Measurements from ENCODE around the gene PTDSS2. TPM values are rescaled to one million over a fixed set of nuclear protein-coding genes. Genes with fewer than 3 reads are reported as not detected.

Gene PTDSS2
- total RNA-seq, 1 donor from 2014 or later, result 47.3 TPM

DNA sequence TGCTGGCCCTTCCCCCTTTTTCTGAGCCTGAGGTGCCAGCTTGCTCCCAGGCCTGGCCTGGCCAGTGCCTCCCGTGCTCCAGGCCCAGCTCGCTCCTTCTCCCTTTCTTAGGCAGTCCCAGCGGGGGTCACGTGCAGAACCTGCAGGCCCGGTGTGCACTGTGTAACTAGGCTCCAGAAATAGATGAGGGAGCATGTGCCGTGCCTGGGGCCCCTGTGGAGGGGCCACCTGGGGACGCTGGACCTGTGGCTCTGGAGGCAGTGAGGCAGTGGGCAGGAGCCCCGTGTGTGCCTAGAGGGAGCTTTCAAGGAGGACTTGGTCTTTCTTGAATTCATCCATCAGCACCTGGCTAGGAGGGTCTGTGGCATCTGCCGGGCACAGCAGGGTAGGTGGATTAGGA lies 11.5 kb downstream of the PTDSS2 start:
- Mint-ChIP-seq H3K36me3 (ENCODE audit: low read depth, unreplicated experiment) (peaks cover 3% of the 10 kb centered on the region), H3K27me3 (ENCODE audit: low read depth, unreplicated experiment) (no peaks in the 10 kb centered on the region), H3K4me3 (ENCODE audit: unreplicated experiment) (no peak overlapping the region), H3K27ac (ENCODE audit: unreplicated experiment) (no peak overlapping the region), H3K4me1 (ENCODE audit: low read depth, unreplicated experiment) (peaks cover 3% of the 10 kb centered on the region), H3K9me3 (ENCODE audit: unreplicated experiment) (no peaks in the 10 kb centered on the region)
- Histone ChIP-seq H2AFZ (ENCODE audit: low read depth, low read length) (no peak overlapping the region), H3K4me2 (ENCODE audit: low read length) (no peak overlapping the region), H4K20me1 (ENCODE audit: insufficient read depth, low read length) (peaks cover 22% of the 10 kb centered on the region), H3K4me1 (ENCODE audit: insufficient read depth, low read length) (no peaks in the 10 kb centered on the region), H3K79me2 (ENCODE audit: insufficient read depth, low read length) (peaks cover 50% of the 10 kb centered on the region), H3K9me3 (ENCODE audit: insufficient read depth, low read depth, low read length) (no peaks in the 10 kb centered on the region), H3K27me3 (ENCODE audit: insufficient read depth, low read length) (no peaks in the 10 kb centered on the region), H3K4me3 (ENCODE audit: insufficient read depth, low read depth, low read length) (no peak overlapping the region), H3K9ac (ENCODE audit: low read length) (no peak overlapping the region), H3K27ac (ENCODE audit: low read depth, low read length) (no peak overlapping the region), H3K36me3 (ENCODE audit: insufficient read depth, low read length) (no peaks in the 10 kb centered on the region)
- DNase-seq (ENCODE audit: low read depth), result no peak
- FAIRE-seq, result no peak
- TF ChIP-seq EZH2 (IDR thresholded peaks at IDR 0.05; ENCODE audit: insufficient read depth, low read length), result no peak
- TF ChIP-seq, protein P1, sequence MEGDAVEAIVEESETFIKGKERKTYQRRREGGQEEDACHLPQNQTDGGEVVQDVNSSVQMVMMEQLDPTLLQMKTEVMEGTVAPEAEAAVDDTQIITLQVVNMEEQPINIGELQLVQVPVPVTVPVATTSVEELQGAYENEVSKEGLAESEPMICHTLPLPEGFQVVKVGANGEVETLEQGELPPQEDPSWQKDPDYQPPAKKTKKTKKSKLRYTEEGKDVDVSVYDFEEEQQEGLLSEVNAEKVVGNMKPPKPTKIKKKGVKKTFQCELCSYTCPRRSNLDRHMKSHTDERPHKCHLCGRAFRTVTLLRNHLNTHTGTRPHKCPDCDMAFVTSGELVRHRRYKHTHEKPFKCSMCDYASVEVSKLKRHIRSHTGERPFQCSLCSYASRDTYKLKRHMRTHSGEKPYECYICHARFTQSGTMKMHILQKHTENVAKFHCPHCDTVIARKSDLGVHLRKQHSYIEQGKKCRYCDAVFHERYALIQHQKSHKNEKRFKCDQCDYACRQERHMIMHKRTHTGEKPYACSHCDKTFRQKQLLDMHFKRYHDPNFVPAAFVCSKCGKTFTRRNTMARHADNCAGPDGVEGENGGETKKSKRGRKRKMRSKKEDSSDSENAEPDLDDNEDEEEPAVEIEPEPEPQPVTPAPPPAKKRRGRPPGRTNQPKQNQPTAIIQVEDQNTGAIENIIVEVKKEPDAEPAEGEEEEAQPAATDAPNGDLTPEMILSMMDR (IDR thresholded peaks at IDR 0.05; ENCODE audit: insufficient read depth, low read depth, low read length), result no peak

DNA sequence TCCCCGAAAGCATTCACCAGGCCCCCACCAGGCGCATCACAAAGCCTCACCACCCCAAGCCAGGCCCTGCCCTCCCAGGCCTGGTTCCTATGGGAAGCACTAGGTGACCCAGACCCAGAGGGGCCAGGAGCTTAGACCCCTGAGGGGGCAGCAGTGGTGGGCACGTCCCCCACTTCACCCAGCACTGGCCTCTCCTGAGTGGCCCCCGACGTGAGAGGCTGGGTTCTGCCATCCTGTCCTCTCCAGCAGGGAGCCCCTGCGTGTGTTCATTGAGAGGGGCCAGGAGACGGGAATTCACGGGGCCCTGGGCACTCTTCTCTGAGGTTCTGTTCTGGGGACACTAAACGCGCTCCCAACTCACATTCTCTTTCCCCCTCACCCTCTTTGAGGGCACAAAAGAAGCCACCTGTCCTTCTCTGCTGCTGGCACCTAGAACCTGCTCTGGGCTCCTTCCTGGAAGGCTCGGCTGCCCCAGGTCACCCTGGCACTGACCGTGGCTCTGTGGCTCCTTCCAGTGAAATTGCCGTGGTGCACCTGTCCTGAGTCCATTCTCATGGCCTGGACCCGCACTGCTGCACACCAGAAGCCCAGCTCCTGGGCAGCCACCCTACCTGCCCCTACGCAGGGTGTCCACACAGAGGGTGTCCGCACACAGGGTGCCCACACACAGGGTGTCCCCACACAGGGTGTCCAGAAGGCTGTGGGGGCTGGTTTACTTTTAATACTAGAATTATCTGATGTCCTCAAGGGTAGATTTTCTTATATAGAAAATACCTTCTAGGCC lies 12.2 kb downstream of the PTDSS2 start:
- no peak overlapping the region for H2AFZ ChIP-seq (ENCODE audit: low read depth, low read length)
- Mint-ChIP-seq H3K4me3 (ENCODE audit: unreplicated experiment) (no peak overlapping the region), H3K27me3 (ENCODE audit: low read depth, unreplicated experiment) (no peaks in the 10 kb centered on the region), H3K36me3 (ENCODE audit: low read depth, unreplicated experiment) (peaks cover 2% of the 10 kb centered on the region), H3K4me1 (ENCODE audit: low read depth, unreplicated experiment) (peaks cover 3% of the 10 kb centered on the region), H3K9me3 (ENCODE audit: unreplicated experiment) (no peaks in the 10 kb centered on the region), H3K27ac (ENCODE audit: unreplicated experiment) (no peak overlapping the region)
- H3K4me1 ChIP-seq (ENCODE audit: insufficient read depth, low read length), result no peaks in the 10 kb centered on the region
- DNase-seq (ENCODE audit: low read depth) (no peak), FAIRE-seq (no peak)
- H3K27me3 ChIP-seq (ENCODE audit: insufficient read depth, low read length), result no peaks in the 10 kb centered on the region
- no peak overlapping the region for H3K4me3 ChIP-seq (ENCODE audit: insufficient read depth, low read depth, low read length)
- TF ChIP-seq, protein P1 (IDR thresholded peaks at IDR 0.05; ENCODE audit: insufficient read depth, low read depth, low read length), result no peak
- no peak for TF ChIP-seq EZH2 (IDR thresholded peaks at IDR 0.05; ENCODE audit: insufficient read depth, low read length)
- no peak overlapping the region for H3K27ac ChIP-seq (ENCODE audit: low read depth, low read length)
- H3K4me2 ChIP-seq (ENCODE audit: low read length), result no peak overlapping the region
- H4K20me1 ChIP-seq (ENCODE audit: insufficient read depth, low read length), result peaks cover 16% of the 10 kb centered on the region
- H3K79me2 ChIP-seq (ENCODE audit: insufficient read depth, low read length), result peaks cover 43% of the 10 kb centered on the region
- no peaks in the 10 kb centered on the region for H3K36me3 ChIP-seq (ENCODE audit: insufficient read depth, low read length)
- no peak overlapping the region for H3K9ac ChIP-seq (ENCODE audit: low read length)
- no peaks in the 10 kb centered on the region for H3K9me3 ChIP-seq (ENCODE audit: insufficient read depth, low read depth, low read length)

DNA sequence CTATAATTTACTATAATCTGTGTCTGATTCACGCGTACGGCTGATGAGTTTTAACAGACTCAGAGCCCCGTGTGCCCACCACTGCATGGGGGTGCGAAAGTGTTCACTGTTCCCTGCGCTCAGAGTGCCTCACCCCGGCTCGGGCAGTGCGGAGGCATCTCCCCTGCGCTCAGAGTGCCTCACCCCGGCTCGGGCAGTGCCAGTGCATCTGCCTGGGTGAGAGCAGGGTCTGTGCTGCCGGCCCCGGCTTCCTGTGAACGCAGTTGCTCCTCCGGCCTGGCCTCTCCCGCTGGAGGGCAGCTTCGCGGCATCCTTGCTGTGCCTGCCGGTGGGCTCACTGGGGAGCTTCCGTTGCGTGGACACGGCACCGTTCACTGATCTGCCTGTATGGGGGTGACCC lies 14.2 kb downstream of the PTDSS2 start:
- no peaks in the 10 kb centered on the region for H3K27me3 Mint-ChIP-seq (ENCODE audit: low read depth, unreplicated experiment)
- peaks cover 27% of the 10 kb centered on the region for H3K79me2 ChIP-seq (ENCODE audit: insufficient read depth, low read length)
- H3K4me1 ChIP-seq (ENCODE audit: insufficient read depth, low read length), result no peaks in the 10 kb centered on the region
- no peaks in the 10 kb centered on the region for H3K9me3 Mint-ChIP-seq (ENCODE audit: unreplicated experiment)
- peaks cover 4% of the 10 kb centered on the region for H4K20me1 ChIP-seq (ENCODE audit: insufficient read depth, low read length)
- no peak overlapping the region for H3K4me2 ChIP-seq (ENCODE audit: low read length)
- DNase-seq (ENCODE audit: low read depth) (no peak), FAIRE-seq (no peak)
- H3K4me1 Mint-ChIP-seq (ENCODE audit: low read depth, unreplicated experiment), result peaks cover 9% of the 10 kb centered on the region
- H3K4me3 ChIP-seq (ENCODE audit: insufficient read depth, low read depth, low read length), result no peak overlapping the region
- no peaks in the 10 kb centered on the region for H3K36me3 ChIP-seq (ENCODE audit: insufficient read depth, low read length)
- no peak overlapping the region for H3K9ac ChIP-seq (ENCODE audit: low read length)
- no peak overlapping the region for H3K4me3 Mint-ChIP-seq (ENCODE audit: unreplicated experiment)
- H2AFZ ChIP-seq (ENCODE audit: low read depth, low read length), result no peak overlapping the region
- no peak overlapping the region for H3K27ac ChIP-seq (ENCODE audit: low read depth, low read length)
- H3K27me3 ChIP-seq (ENCODE audit: insufficient read depth, low read length), result no peaks in the 10 kb centered on the region
- H3K36me3 Mint-ChIP-seq (ENCODE audit: low read depth, unreplicated experiment), result peaks cover 2% of the 10 kb centered on the region
- no peak overlapping the region for H3K27ac Mint-ChIP-seq (ENCODE audit: unreplicated experiment)
- H3K9me3 ChIP-seq (ENCODE audit: insufficient read depth, low read depth, low read length), result no peaks in the 10 kb centered on the region
- TF ChIP-seq EZH2 (IDR thresholded peaks at IDR 0.05; ENCODE audit: insufficient read depth, low read length), result no peak
- TF ChIP-seq, protein P1 (IDR thresholded peaks at IDR 0.05; ENCODE audit: insufficient read depth, low read depth, low read length), result no peak

Measured in astrocyte (in vitro differentiated cells and primary cell).